Omental fat pad (tissue), 4 donors: Measurements from ENCODE around the gene ALB. TPM values are rescaled to one million over a fixed set of nuclear protein-coding genes. Genes with fewer than 3 reads are reported as not detected.

ENCODE experiments used
- ATAC-seq: fragments of 150-250 bp; one replicate; pipeline ENCODE4 v1.9.1; 2016; ENCODE audit warnings: mild to moderate bottlenecking, moderate library complexity; ENCODE audit not compliant: low FRiP score
- DNase-seq: peaks from one replicate; pipeline ENCODE4 v3.0.0-alpha.2; 2019; ENCODE audit warnings: low spot score
- CTCF ChIP-seq, 3 donors: fragments of 450-650 bp; IDR thresholded peaks; one replicate each; pipeline ENCODE4 v1.5.1; 2016 to 2017; ENCODE audit warnings: antibody characterized with exemption in 3 of 3, mild to moderate bottlenecking in 3 of 3, moderate library complexity in 2 of 3
- total RNA-seq, 4 donors: library from RNA; depleted of rRNA; stranded (reverse); fragments of >200 nt; gene quantifications; one replicate each; pipeline ENCODE4 v1.1.0, GENCODE V29; 2016

ALB gene
- total RNA-seq, 4 donors from 2014 or later = 1.2 TPM; not detected in 3

- ATAC-seq (no peak), DNase-seq (no peak)
- TF ChIP-seq CTCF (IDR thresholded peaks at IDR 0.05) = no peak
These were observed 25.0 kb downstream of the ALB start for GRCh38 chr4:73429118-73429517.

GRCh38 chr4:73429826-73430587 lies 25.9 kb downstream of the ALB start:
- TF ChIP-seq CTCF (IDR thresholded peaks at IDR 0.05) = no peak
- DNase-seq = no peak
- no peak for ATAC-seq

GRCh38 chr4:73431813-73432168 lies 27.7 kb downstream of the ALB start:
- ATAC-seq = no peak
- TF ChIP-seq CTCF (IDR thresholded peaks at IDR 0.05) = no peak
- no peak for DNase-seq

- TF ChIP-seq CTCF (IDR thresholded peaks at IDR 0.05) = no peak
- DNase-seq = no peak
- ATAC-seq = no peak
These were observed 28.3 kb downstream of the ALB start for GRCh38 chr4:73432169-73433000.

- ATAC-seq (no peak), DNase-seq (no peak)
- TF ChIP-seq CTCF (IDR thresholded peaks at IDR 0.05) = no peak
These were observed 29.1 kb downstream of the ALB start for GRCh38 chr4:73433140-73433539.

- TF ChIP-seq CTCF (IDR thresholded peaks at IDR 0.05) = no peak
- DNase-seq = no peak
- no peak for ATAC-seq
These were observed 30.2 kb downstream of the ALB start for GRCh38 chr4:73434311-73434710.
